Left ventricle myocardium superior (tissue), 1 donor: ENCODE measurements around the gene DAP. TPM values are rescaled to one million over a fixed set of nuclear protein-coding genes. Genes with fewer than 3 reads are reported as not detected.
A peak's percentile ranks its signal among the peaks of the same experiment; 100 is the strongest.
"Not testable (repeated sequence)": the region's sequence is repeated elsewhere in the genome, so short reads cannot be mapped to it uniquely, and the experiment has no call there.

Experiments used
- ATAC-seq: fragments of 200-7000 bp; cut with Tn5 transposase; one replicate; pipeline ENCODE4 v1.9.1; 2020; ENCODE audit warnings: mild to moderate bottlenecking, moderate library complexity
- DNase-seq: peaks from one replicate; pipeline ENCODE4 v3.0.0-alpha.2; 2020
- intact Hi-C: fragments of 100-400 bp; cut with micrococcal nuclease; formaldehyde crosslinking; loops from one replicate; pipeline ENCODE4 v1.11.0; 2022
- total RNA-seq: library from RNA; stranded (reverse); fragmentation: NEBNext Ultra II Directional; extraction: Animal tissue kit (Norgen Biotek cat#: 25700); gene quantifications from one replicate; pipeline ENCODE4 v1.2.1, GENCODE V29; 2021
- donor health status: DM: no; HTN: yes; CAD: no; lungs with severe emphysema.

Gene DAP
- total RNA-seq, 1 donor from 2014 or later: 16.9 TPM

- DNase-seq (no peak), ATAC-seq (no peak)
- intact Hi-C loops: no loop called here
These were observed 94.3 kb downstream of the DAP start for GRCh38 chr5:10666531-10667299.

GRCh38 chr5:10665799-10666198, 95.2 kb downstream of the DAP start:
- ATAC-seq (no peak), DNase-seq (no peak)
- intact Hi-C loops: no loop called here

GRCh38 chr5:10664180-10664769, 96.8 kb downstream of the DAP start:
- ATAC-seq, intact Hi-C loops, DNase-seq: not testable (repeated sequence)

- intact Hi-C loops: no loop called here
These were observed 97.4 kb downstream of the DAP start for GRCh38 chr5:10663489-10664179.

GRCh38 chr5:10662661-10663488, 98.2 kb downstream of the DAP start:
- intact Hi-C loops: no loop called here
- DNase-seq (no peak), ATAC-seq (no peak)

More at GRCh38 chr5:10663489-10664179, 97.4 kb downstream of the DAP start:
- ATAC-seq: peak; percentile 76
- DNase-seq: no peak

GRCh38 chr5:10662083-10662482, 99.0 kb downstream of the DAP start:
- ATAC-seq: no peak

GRCh38 chr5:10661401-10661800, 99.6 kb downstream of the DAP start:
- no peak for DNase-seq
- intact Hi-C loops: no loop called here

More at GRCh38 chr5:10662083-10662482, 99.0 kb downstream of the DAP start:
- intact Hi-C loops: no loop called here
- DNase-seq: no peak

GRCh38 chr5:10660720-10661387, 100.2 kb downstream of the DAP start:
- DNase-seq: no peak
- no peak for ATAC-seq
- intact Hi-C loops: no loop called here

More at GRCh38 chr5:10661401-10661800, 99.6 kb downstream of the DAP start:
- no peak for ATAC-seq

- intact Hi-C loops: no loop called here
- ATAC-seq: no peak
- no peak for DNase-seq
These were observed 100.9 kb downstream of the DAP start for GRCh38 chr5:10660135-10660534.

GRCh38 chr5:10658265-10658664, 102.8 kb downstream of the DAP start:
- intact Hi-C loops: no loop called here
- ATAC-seq (no peak), DNase-seq (no peak)

- ATAC-seq (no peak), DNase-seq (no peak)
- intact Hi-C loops: no loop called here
These were observed 104.8 kb downstream of the DAP start for GRCh38 chr5:10655972-10656830.

GRCh38 chr5:10655161-10655971, 105.7 kb downstream of the DAP start:
- no peak for ATAC-seq

GRCh38 chr5:10654566-10654965, 106.5 kb downstream of the DAP start:
- ATAC-seq (no peak), DNase-seq (no peak)
- intact Hi-C loops: no loop called here

More at GRCh38 chr5:10655161-10655971, 105.7 kb downstream of the DAP start:
- no peak for DNase-seq
- intact Hi-C loops: no loop called here

GRCh38 chr5:10653751-10654400, 107.2 kb downstream of the DAP start:
- ATAC-seq: peak; percentile 37
- intact Hi-C loops: no loop called here
- DNase-seq: no peak

- DNase-seq: peak; percentile 86
- intact Hi-C loops: no loop called here
- peak; percentile 91 for ATAC-seq
These were observed 108.0 kb downstream of the DAP start for GRCh38 chr5:10653043-10653442.

- ATAC-seq (no peak), DNase-seq (no peak)
- intact Hi-C loops: no loop called here
These were observed 108.4 kb downstream of the DAP start for GRCh38 chr5:10652606-10653005.

- no peak for DNase-seq
- ATAC-seq: no peak
- intact Hi-C loops: no loop called here
These were observed 108.9 kb downstream of the DAP start for GRCh38 chr5:10652151-10652550.
